ENCODE results near the gene MCM5. TPM values are rescaled to one million over a fixed set of nuclear protein-coding genes. Genes with fewer than 3 reads are reported as not detected.

MCM5 gene
- total RNA-seq, 2 donors from 2014 or later = 155 to 179 TPM

- H3K27ac ChIP-seq (ENCODE audit: low read depth, low read length) = no peak overlapping the region
- H3K27ac Mint-ChIP-seq = no peak overlapping the region
- WGBS, 2 experiments (ENCODE audit: insufficient coverage in 1 of 2, insufficient read length in 1 of 2) = 91% methylated on average over 3 of the region's 3 CpGs; no CpG with 5 or more reads in 1 of the 2 experiments
- no peak overlapping the region for H3K4me3 ChIP-seq (ENCODE audit: low read length)
- no peaks in the 10 kb centered on the region for H3K9me3 ChIP-seq (ENCODE audit: control insufficient read depth, low read length)
- H3K9me3 Mint-ChIP-seq = no peaks in the 10 kb centered on the region
- no peak for DNase-seq
- TF ChIP-seq CTCF (conservative IDR thresholded peaks at IDR 0.05) = no peak
- H3K4me3 Mint-ChIP-seq = no peak overlapping the region
- no peaks in the 10 kb centered on the region for H3K36me3 Mint-ChIP-seq (ENCODE audit: low read depth)
- no peaks in the 10 kb centered on the region for H3K36me3 ChIP-seq (ENCODE audit: control insufficient read depth, insufficient read depth, low read length)
- H3K9ac ChIP-seq (ENCODE audit: extremely low read depth, low read length, poor library complexity, severe bottlenecking) = no peak overlapping the region
- peaks cover 3% of the 10 kb centered on the region for H3K4me1 ChIP-seq (ENCODE audit: control insufficient read depth, insufficient read depth, low read length)
- no peaks in the 10 kb centered on the region for H3K27me3 ChIP-seq (ENCODE audit: control insufficient read depth, insufficient read depth, low read length, poor library complexity, severe bottlenecking)
- H3K4me1 Mint-ChIP-seq = no peaks in the 10 kb centered on the region
- no peaks in the 10 kb centered on the region for H3K27me3 Mint-ChIP-seq (ENCODE audit: insufficient read depth)
These were observed 64.5 kb downstream of the MCM5 start for GRCh38 chr22:35464399-35464798.

DNA sequence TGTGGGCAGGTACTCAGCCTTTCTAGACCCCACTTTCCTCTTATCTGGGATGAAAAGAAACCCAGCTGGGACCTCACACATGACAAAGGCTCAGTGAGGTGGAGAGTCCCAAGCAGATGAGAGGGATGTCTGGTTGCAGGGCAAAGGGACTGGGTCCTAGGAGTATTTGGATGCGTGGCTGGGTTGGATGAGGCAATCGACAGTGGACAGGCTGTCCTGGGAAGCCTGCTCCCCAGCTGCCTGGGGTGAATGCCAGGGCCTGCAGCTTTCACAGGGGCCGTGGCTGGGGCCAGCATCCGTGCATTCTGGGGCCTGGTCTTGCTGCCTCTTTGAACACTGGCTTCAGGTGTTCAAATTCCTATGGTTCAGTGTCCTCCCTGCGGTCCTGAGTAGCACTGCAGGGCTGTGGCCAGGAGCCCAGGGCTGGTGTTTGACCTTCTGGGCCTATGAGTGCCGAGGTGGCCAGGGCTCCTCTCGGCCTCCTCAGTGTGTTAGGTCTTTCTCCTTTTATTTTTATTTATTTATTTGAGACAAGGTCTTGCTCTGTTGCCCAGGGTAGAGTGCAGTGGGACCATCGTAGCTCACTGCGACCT, 65.3 kb downstream of the MCM5 start:
- Histone ChIP-seq H3K9me3 (ENCODE audit: control insufficient read depth, low read length) (no peaks in the 10 kb centered on the region), H3K36me3 (ENCODE audit: control insufficient read depth, insufficient read depth, low read length) (no peaks in the 10 kb centered on the region), H3K9ac (ENCODE audit: extremely low read depth, low read length, poor library complexity, severe bottlenecking) (no peak overlapping the region), H3K27me3 (ENCODE audit: control insufficient read depth, insufficient read depth, low read length, poor library complexity, severe bottlenecking) (no peaks in the 10 kb centered on the region), H3K4me1 (ENCODE audit: control insufficient read depth, insufficient read depth, low read length) (peaks cover 3% of the 10 kb centered on the region), H3K4me3 (ENCODE audit: low read length) (no peak overlapping the region), H3K27ac (ENCODE audit: low read depth, low read length) (no peak overlapping the region)
- Mint-ChIP-seq H3K9me3 (no peaks in the 10 kb centered on the region), H3K27me3 (ENCODE audit: insufficient read depth) (no peaks in the 10 kb centered on the region), H3K4me3 (no peak overlapping the region), H3K4me1 (no peaks in the 10 kb centered on the region), H3K36me3 (ENCODE audit: low read depth) (no peaks in the 10 kb centered on the region), H3K27ac (no peak overlapping the region)
- 91 to 93% methylated on average over 5 to 9 of the region's 9 CpGs for WGBS, 2 experiments (ENCODE audit: insufficient coverage in 1 of 2, insufficient read length in 1 of 2)
- no peak for DNase-seq
- TF ChIP-seq CTCF (conservative IDR thresholded peaks at IDR 0.05) = no peak

GRCh38 chr22:35467681-35468434, 67.9 kb downstream of the MCM5 start:
- no peak for TF ChIP-seq CTCF (conservative IDR thresholded peaks at IDR 0.05)
- no peak overlapping the region for H3K9ac ChIP-seq (ENCODE audit: extremely low read depth, low read length, poor library complexity, severe bottlenecking)
- H3K27me3 ChIP-seq (ENCODE audit: control insufficient read depth, insufficient read depth, low read length, poor library complexity, severe bottlenecking) = no peaks in the 10 kb centered on the region
- 75 to 76% methylated on average over 5 to 11 of the region's 11 CpGs for WGBS, 2 experiments (ENCODE audit: insufficient coverage in 1 of 2, insufficient read length in 1 of 2)
- no peaks in the 10 kb centered on the region for H3K36me3 ChIP-seq (ENCODE audit: control insufficient read depth, insufficient read depth, low read length)
- H3K36me3 Mint-ChIP-seq (ENCODE audit: low read depth) = peaks cover 6% of the 10 kb centered on the region
- DNase-seq = peak; percentile 74
- H3K27ac Mint-ChIP-seq = no peak overlapping the region
- no peak overlapping the region for H3K4me3 Mint-ChIP-seq
- H3K27ac ChIP-seq (ENCODE audit: low read depth, low read length) = peak overlapping the region; percentile 62
- H3K27me3 Mint-ChIP-seq (ENCODE audit: insufficient read depth) = peaks cover 4% of the 10 kb centered on the region
- peaks cover 9% of the 10 kb centered on the region for H3K9me3 ChIP-seq (ENCODE audit: control insufficient read depth, low read length)
- no peaks in the 10 kb centered on the region for H3K4me1 Mint-ChIP-seq
- peaks cover 18% of the 10 kb centered on the region for H3K9me3 Mint-ChIP-seq
- no peak overlapping the region for H3K4me3 ChIP-seq (ENCODE audit: low read length)
- H3K4me1 ChIP-seq (ENCODE audit: control insufficient read depth, insufficient read depth, low read length) = peaks cover 3% of the 10 kb centered on the region
